ENCODE data around the gene POLG.

Gene POLG

GRCh38 chr15:89370120-89370977, 35.7 kb upstream of the POLG start:
- DNase-seq = no peak

GRCh38 chr15:89369341-89369947, 34.8 kb upstream of the POLG start:
- DNase-seq = no peak

- no peak for DNase-seq
Measured at GRCh38 chr15:89368566-89369223, 34.1 kb upstream of the POLG start.

GRCh38 chr15:89367485-89368451, 33.1 kb upstream of the POLG start:
- no peak for DNase-seq

- DNase-seq = no peak
Measured at GRCh38 chr15:89366656-89367393, 32.2 kb upstream of the POLG start.

- no peak for DNase-seq
Measured at GRCh38 chr15:89365462-89366065, 30.9 kb upstream of the POLG start.

GRCh38 chr15:89364741-89365450, 30.3 kb upstream of the POLG start:
- no peak for DNase-seq

- DNase-seq = no peak
Measured at GRCh38 chr15:89364341-89364740, 29.7 kb upstream of the POLG start.

- DNase-seq = no peak
Measured at GRCh38 chr15:89363770-89364169, 29.1 kb upstream of the POLG start.

GRCh38 chr15:89363133-89363532, 28.5 kb upstream of the POLG start:
- no peak for DNase-seq

- DNase-seq = no peak
Measured at GRCh38 chr15:89362203-89363101, 27.8 kb upstream of the POLG start.

GRCh38 chr15:89361451-89362202, 27.0 kb upstream of the POLG start:
- peak; percentile 52 to 53 for DNase-seq

- no peak for DNase-seq
Measured at GRCh38 chr15:89360294-89360971, 25.8 kb upstream of the POLG start.

- DNase-seq = no peak
Measured at GRCh38 chr15:89359471-89360293, 25.1 kb upstream of the POLG start.

- DNase-seq = peak; percentile 76 to 80
Measured at GRCh38 chr15:89358755-89359439, 24.3 kb upstream of the POLG start.

GRCh38 chr15:89358435-89358754, 23.8 kb upstream of the POLG start:
- no peak for DNase-seq
